Spleen (tissue), 11 donors: ENCODE results near the gene HPS3. TPM values are rescaled to one million over a fixed set of nuclear protein-coding genes. Genes with fewer than 3 reads are reported as not detected.
A peak's percentile ranks its signal among the peaks of the same experiment; 100 is the strongest.

Experiments used
- DNase-seq: peaks from one replicate; pipeline ENCODE4 v3.0.0-alpha.2; 2020
- H3K27ac ChIP-seq, 8 donors: fragments of 200-600 bp; sonication (generic) in 7 of 8; 1 replicate in 4 of 8; 2 replicates in 4 of 8; pipeline versions ENCODE4 v1.5.0 to v1.8.0; 2016 to 2021; ENCODE audit warnings: inconsistent platforms in 4 of 8, mild to moderate bottlenecking in 4 of 8, moderate library complexity in 1 of 8
- H3K27me3 ChIP-seq, 7 donors: fragments of 200-600 bp; sonication (generic) in 6 of 7; replicated peaks in 1 of 7; 1 replicate in 4 of 7; 2 replicates in 3 of 7; pipeline versions ENCODE4 v1.5.0 to v1.8.0; 2016 to 2021; ENCODE audit warnings: inconsistent platforms in 3 of 7, mild to moderate bottlenecking in 1 of 7
- H3K36me3 ChIP-seq, 6 donors: fragments of 200-600 bp; sonication (generic) in 5 of 6; 1 replicate in 4 of 6; 2 replicates in 2 of 6; pipeline versions ENCODE4 v1.5.0 to v1.8.0; 2016 to 2021; ENCODE audit warnings: inconsistent platforms in 2 of 6
- H3K4me1 ChIP-seq, 6 donors: fragments of 200-600 bp; sonication (generic) in 5 of 6; 1 replicate in 3 of 6; 2 replicates in 3 of 6; pipeline versions ENCODE4 v1.5.0 to v1.8.0; 2016 to 2021; ENCODE audit warnings: inconsistent platforms in 3 of 6
- H3K4me3 ChIP-seq, 8 donors: fragments of 200-600 bp; sonication (generic) in 7 of 8; 1 replicate in 4 of 8; 2 replicates in 4 of 8; pipeline versions ENCODE4 v1.5.0 to v1.8.0; 2016 to 2021; ENCODE audit warnings: inconsistent platforms in 4 of 8, mild to moderate bottlenecking in 4 of 8, moderate library complexity in 2 of 8
- H3K9me3 ChIP-seq, 8 donors: fragments of 200-600 bp; sonication (generic) in 7 of 8; 1 replicate in 4 of 8; 2 replicates in 4 of 8; pipeline versions ENCODE4 v1.5.0 to v1.8.0; 2016 to 2021; ENCODE audit warnings: inconsistent platforms in 4 of 8
- CTCF ChIP-seq, 11 experiments: fragments of 200-600 bp in 7 of 11; fragments of 450-650 bp in 4 of 11; sonication (generic) in 4 of 11; IDR thresholded peaks in 8 of 11; conservative IDR thresholded peaks in 3 of 11; 1 replicate in 7 of 11; 2 replicates in 4 of 11; pipeline versions ENCODE4 v1.4.0 to v1.8.0; 2016 to 2021; ENCODE audit warnings: antibody characterized with exemption in 11 of 11, inconsistent platforms in 4 of 11, mild to moderate bottlenecking in 1 of 11
- POLR2A ChIP-seq, 3 donors: fragments of 450-650 bp; IDR thresholded peaks; one replicate each; pipeline ENCODE4 v1.5.1; 2017; ENCODE audit warnings: antibody characterized with exemption in 3 of 3, mild to moderate bottlenecking in 1 of 3
- POLR2AphosphoS5 ChIP-seq, 3 donors: sonication (generic); formaldehyde crosslinking; IDR thresholded peaks; one replicate each; pipeline ENCODE4 v1.5.1; 2017; ENCODE audit warnings: antibody characterized with exemption in 3 of 3
- WGBS, 5 donors: extraction: QIAGEN DNeasy Blood & Tissue Kit in 3 of 5; methylation state at CpG; one replicate each; pipeline versions ENCODE4 v1.1.5 to v1.1.7; 2013 to 2018; 5-methylcytosine and 5-hydroxymethylcytosine counted together
- intact Hi-C: fragments of 100-400 bp; cut with DNase I; formaldehyde crosslinking; loops from one replicate; pipeline ENCODE4 v1.15.0; 2023; ENCODE audit warnings: low total_unique reads
- polyA plus RNA-seq, 3 donors: library from polyadenylated mRNA; stranded (reverse); fragments of 200-250 nt; gene quantifications; one replicate each; pipeline ENCODE4 v1.2.1, GENCODE V29; 2013
- total RNA-seq, 7 donors: library from RNA; depleted of rRNA in 3 of 7; stranded (reverse); fragments of >200 nt in 3 of 7; fragmentation: NEBNext Ultra II Directional in 4 of 7; extraction: Animal tissue kit (Norgen Biotek cat#: 25700) in 4 of 7; gene quantifications; one replicate each; pipeline versions ENCODE4 v1.1.0 to v1.2.1, GENCODE V29; 2016 to 2021
- donor health status: healthy with polysubstance abuse.
- donor health status: DM: no; HTN: no; CAD: no; lungs with moderate emphysema.
- donor health status: DM: no; HTN: no; CAD: no.
- donor health status: Bipolar disorder and iron deficiency.
- donor health status: healthy.
- donor health status: DM: no; HTN: no; CAD: no.
- donor health status: DM: yes; HTN: yes; CAD: no.

The HPS3 gene
- total and polyA plus RNA-seq, 10 donors = 16.2 to 59.7 (median 40.6) TPM

GRCh38 chr3:149174901-149175300 lies 45.5 kb downstream of the HPS3 start:
- Histone ChIP-seq H3K9me3 (no peaks in the 10 kb centered on the region), H3K27me3 (no peaks in the 10 kb centered on the region), H3K36me3 (peaks cover 4 to 100% (median 37%) of the 10 kb centered on the region in 6 donors), H3K4me3 (no peak overlapping the region), H3K4me1 (peaks cover 0 to 7% (median 0%) of the 10 kb centered on the region in 6 donors), H3K27ac (no peak overlapping the region)
- DNase-seq = no peak
- intact Hi-C loops = no loop called here
- 64 to 86% (median 70%) methylated on average over 3 of the region's 3 CpGs for WGBS, 5 donors
- TF ChIP-seq POLR2AphosphoS5 (IDR thresholded peaks at IDR 0.05) (no peak), CTCF (IDR thresholded peaks at IDR 0.05 in 8 of 11, conservative IDR thresholded peaks at IDR 0.05 in 3 of 11) (no peak), POLR2A (IDR thresholded peaks at IDR 0.05) (no peak)

GRCh38 chr3:149177122-149177521 lies 47.7 kb downstream of the HPS3 start:
- H3K4me3 ChIP-seq = no peak overlapping the region
- H3K27me3 ChIP-seq = no peaks in the 10 kb centered on the region
- WGBS, 5 donors = 94 to 100% (median 100%) methylated on average over 1 of the region's 1 CpG

GRCh38 chr3:149179220-149179619 lies 49.8 kb downstream of the HPS3 start:
- intact Hi-C loops = no loop called here
- H3K27ac ChIP-seq = peak overlapping the region in 3 of 8 donors; percentile 9 to 26 (median 16)

More at GRCh38 chr3:149177122-149177521, 47.7 kb downstream of the HPS3 start:
- Histone ChIP-seq H3K27ac (no peak overlapping the region), H3K36me3 (peaks cover 0 to 91% (median 18%) of the 10 kb centered on the region in 6 donors), H3K9me3 (no peaks in the 10 kb centered on the region), H3K4me1 (peaks cover 0 to 12% (median 0%) of the 10 kb centered on the region in 6 donors)
- TF ChIP-seq POLR2A (IDR thresholded peaks at IDR 0.05) (no peak), CTCF (IDR thresholded peaks at IDR 0.05 in 8 of 11, conservative IDR thresholded peaks at IDR 0.05 in 3 of 11) (no peak), POLR2AphosphoS5 (IDR thresholded peaks at IDR 0.05) (no peak)
- intact Hi-C loops = no loop called here
- DNase-seq = no peak

More at GRCh38 chr3:149179220-149179619, 49.8 kb downstream of the HPS3 start:
- Histone ChIP-seq H3K9me3 (no peaks in the 10 kb centered on the region), H3K4me1 (peaks cover 0 to 12% (median 0%) of the 10 kb centered on the region in 6 donors), H3K27me3 (no peaks in the 10 kb centered on the region), H3K4me3 (no peak overlapping the region), H3K36me3 (peaks cover 0 to 70% (median 14%) of the 10 kb centered on the region in 6 donors)
- DNase-seq = no peak
- 64 to 86% (median 75%) methylated on average over 1 of the region's 1 CpG for WGBS, 5 donors
- TF ChIP-seq CTCF (IDR thresholded peaks at IDR 0.05 in 8 of 11, conservative IDR thresholded peaks at IDR 0.05 in 3 of 11) = no peak
- no peak for TF ChIP-seq POLR2AphosphoS5 (IDR thresholded peaks at IDR 0.05)
- no peak for TF ChIP-seq POLR2A (IDR thresholded peaks at IDR 0.05)
